SJSA1 (cell line): ENCODE results near the gene LRMDA. TPM values are rescaled to one million over a fixed set of nuclear protein-coding genes. Genes with fewer than 3 reads are reported as not detected.

Source experiments
- DNase-seq, 2 experiments: peaks; one replicate each; pipeline ENCODE4 v3.0.0-alpha.2; 2015 to 2020; ENCODE audit warnings: low spot score in 2 of 2, low read depth in 1 of 2
- H3K27ac ChIP-seq: fragments of 250-450 bp; sonication (Bioruptor Pico); 2 replicates; pipeline ENCODE4 v1.5.1; 2020; ENCODE audit warnings: mild to moderate bottlenecking, moderate library complexity
- H3K27me3 ChIP-seq: fragments of 250-450 bp; sonication (Bioruptor Pico); replicated peaks from 2 replicates; pipeline ENCODE4 v1.5.1; 2020; ENCODE audit warnings: mild to moderate bottlenecking, moderate library complexity
- H3K36me3 ChIP-seq: fragments of 250-450 bp; sonication (Bioruptor Pico); 2 replicates; pipeline ENCODE4 v1.5.1; 2020; ENCODE audit warnings: mild to moderate bottlenecking
- H3K4me1 ChIP-seq: fragments of 250-450 bp; sonication (Bioruptor Pico); replicated peaks from 2 replicates; pipeline ENCODE4 v1.6.1; 2021; ENCODE audit warnings: mild to moderate bottlenecking
- H3K4me3 ChIP-seq: fragments of 250-450 bp; sonication (Bioruptor Pico); 2 replicates; pipeline ENCODE4 v1.5.1; 2020; ENCODE audit warnings: mild to moderate bottlenecking
- H3K9me3 ChIP-seq: fragments of 250-450 bp; sonication (Bioruptor Pico); replicated peaks from 2 replicates; pipeline ENCODE4 v1.5.1; 2020; ENCODE audit warnings: mild to moderate bottlenecking
- total RNA-seq: library from RNA; depleted of rRNA; stranded (reverse); fragments of >200 nt; shearing (Covaris generic); gene quantifications from 2 replicates; pipeline ENCODE4 v1.2.3, GENCODE V29; 2014

Gene LRMDA
- total RNA-seq, 1 experiment from 2014 or later: not detected

DNA sequence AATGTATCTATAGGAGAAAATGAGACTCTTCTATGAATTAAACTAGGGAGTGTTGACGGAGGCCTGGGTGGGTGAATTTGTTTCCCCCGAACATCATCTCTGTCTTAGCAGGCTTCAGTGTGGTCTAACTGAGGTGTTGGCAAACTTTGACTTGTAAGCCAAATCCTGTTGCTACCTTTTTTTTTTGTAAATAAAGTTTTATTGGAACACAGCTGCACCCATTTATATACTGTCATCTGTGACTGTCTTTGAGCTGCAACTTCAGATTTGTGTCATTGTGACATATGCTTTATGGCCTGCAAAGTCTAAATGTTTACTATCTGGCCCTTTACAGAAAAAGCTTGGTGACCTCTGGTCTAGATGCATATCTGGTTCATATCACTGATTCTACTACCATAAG lies 455.9 kb downstream of the LRMDA start:
- no peak for DNase-seq

DNA sequence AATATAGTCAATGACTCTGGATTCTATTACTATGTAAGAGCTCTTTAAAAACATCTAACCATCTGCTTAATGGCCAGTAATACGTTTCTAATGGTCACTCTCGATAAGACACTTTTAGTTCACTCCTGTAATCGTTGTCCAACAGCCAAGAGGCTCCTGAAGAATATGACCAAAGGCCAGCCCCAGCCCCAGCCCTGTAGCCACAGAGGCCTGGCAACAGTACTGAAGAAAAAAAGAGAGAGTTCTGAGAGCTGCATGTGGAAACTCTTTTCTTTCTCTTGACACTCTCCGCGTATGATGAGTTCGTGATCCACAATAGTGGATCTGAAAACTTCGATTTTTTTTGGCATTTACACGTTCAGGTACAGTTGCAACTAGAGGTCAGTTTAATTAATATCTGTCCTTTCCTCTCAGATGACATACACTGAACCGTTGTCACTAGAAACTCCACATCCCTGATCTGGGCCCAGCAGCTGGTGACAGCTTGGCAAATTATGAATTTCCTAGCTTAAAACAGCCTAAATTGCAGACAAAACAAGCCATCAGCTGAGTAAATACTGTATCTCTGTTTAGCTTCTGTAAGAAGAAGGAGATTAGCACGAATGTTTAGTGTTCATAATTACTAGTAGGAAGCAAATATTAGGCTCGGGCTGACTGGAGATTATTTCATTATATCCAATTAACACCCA lies 456.7 kb downstream of the LRMDA start:
- H3K27me3 ChIP-seq: no peaks in the 10 kb centered on the region
- no peak for DNase-seq
- no peaks in the 10 kb centered on the region for H3K9me3 ChIP-seq
- no peaks in the 10 kb centered on the region for H3K36me3 ChIP-seq
- H3K27ac ChIP-seq: no peak overlapping the region
- no peak overlapping the region for H3K4me3 ChIP-seq
- no peaks in the 10 kb centered on the region for H3K4me1 ChIP-seq

More for the DNA sequence above, 455.9 kb downstream of the LRMDA start:
- no peak overlapping the region for H3K4me3 ChIP-seq
- no peaks in the 10 kb centered on the region for H3K4me1 ChIP-seq
- no peaks in the 10 kb centered on the region for H3K9me3 ChIP-seq
- no peaks in the 10 kb centered on the region for H3K27me3 ChIP-seq
- H3K36me3 ChIP-seq: no peaks in the 10 kb centered on the region
- no peak overlapping the region for H3K27ac ChIP-seq

DNA sequence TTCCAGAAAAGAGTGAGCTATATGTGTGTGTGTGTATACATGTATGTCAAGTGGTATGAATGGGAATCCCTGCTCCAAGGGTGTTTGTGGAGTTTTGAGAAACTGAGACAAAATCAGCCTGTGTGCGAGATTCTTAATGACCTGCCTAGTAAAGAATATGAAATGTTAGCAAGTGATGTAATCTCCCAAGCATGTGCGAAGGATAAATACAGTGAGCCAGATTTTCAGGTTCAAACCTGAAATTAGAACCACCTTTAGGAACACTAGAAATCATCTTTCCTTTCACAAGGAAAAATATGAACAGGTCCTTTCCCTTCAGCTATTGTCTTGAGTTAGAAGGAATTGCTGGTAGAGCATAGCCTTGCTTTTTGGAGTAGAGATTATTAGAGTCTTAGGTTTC lies 457.6 kb downstream of the LRMDA start:
- Histone ChIP-seq H3K9me3 (no peaks in the 10 kb centered on the region), H3K4me3 (no peak overlapping the region), H3K27ac (no peak overlapping the region), H3K36me3 (no peaks in the 10 kb centered on the region), H3K27me3 (no peaks in the 10 kb centered on the region), H3K4me1 (no peaks in the 10 kb centered on the region)
- DNase-seq: no peak

DNA sequence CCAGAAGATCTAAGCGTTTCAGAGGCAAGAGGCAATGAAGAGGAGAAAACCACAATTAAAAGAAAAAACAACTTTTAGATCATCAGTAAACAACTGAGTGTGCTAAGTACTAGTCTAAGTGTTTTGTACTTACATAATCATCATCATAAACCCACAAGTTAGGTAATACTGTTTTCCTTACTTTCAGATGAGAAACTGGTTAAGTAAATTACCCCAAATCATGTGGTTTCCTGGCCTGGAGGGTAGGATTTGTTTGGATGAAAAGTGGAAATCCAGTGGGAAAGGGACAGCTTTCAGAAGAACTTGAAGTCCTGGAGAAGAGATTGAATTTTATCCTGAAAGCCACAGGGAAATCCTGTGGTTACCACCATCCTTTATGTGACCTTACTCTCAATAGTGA lies 463.3 kb downstream of the LRMDA start:
- Histone ChIP-seq H3K9me3 (no peaks in the 10 kb centered on the region), H3K4me3 (no peak overlapping the region), H3K4me1 (no peaks in the 10 kb centered on the region), H3K27me3 (no peaks in the 10 kb centered on the region), H3K27ac (no peak overlapping the region), H3K36me3 (no peaks in the 10 kb centered on the region)
- no peak for DNase-seq

DNA sequence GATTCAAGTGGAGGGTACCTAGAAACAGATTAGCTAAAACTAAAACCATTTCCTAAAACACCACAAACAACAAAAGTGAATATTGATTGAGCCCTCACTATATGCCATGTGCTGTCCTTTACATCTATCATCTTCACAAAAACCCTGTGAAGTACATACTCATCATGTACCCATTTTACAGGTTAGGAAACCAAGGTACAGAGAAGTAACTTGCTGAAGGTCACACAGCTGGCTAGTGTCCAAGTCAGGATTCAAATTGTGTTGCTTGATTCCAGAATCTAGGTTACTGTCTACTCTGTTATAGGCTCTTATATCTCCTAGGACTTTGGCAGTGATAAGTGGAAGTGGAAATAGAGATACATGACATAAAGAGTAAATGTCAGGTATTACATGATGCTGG lies 463.8 kb downstream of the LRMDA start:
- H3K27me3 ChIP-seq: no peaks in the 10 kb centered on the region
- no peak overlapping the region for H3K27ac ChIP-seq
- H3K36me3 ChIP-seq: no peaks in the 10 kb centered on the region
- H3K4me1 ChIP-seq: no peaks in the 10 kb centered on the region
- H3K4me3 ChIP-seq: no peak overlapping the region
- no peaks in the 10 kb centered on the region for H3K9me3 ChIP-seq
- no peak for DNase-seq

- no peaks in the 10 kb centered on the region for H3K36me3 ChIP-seq
- H3K4me3 ChIP-seq: no peak overlapping the region
- no peak overlapping the region for H3K27ac ChIP-seq
- no peaks in the 10 kb centered on the region for H3K27me3 ChIP-seq
- H3K9me3 ChIP-seq: no peaks in the 10 kb centered on the region
- H3K4me1 ChIP-seq: no peaks in the 10 kb centered on the region
- DNase-seq: no peak
These were observed 468.5 kb downstream of the LRMDA start for GRCh38 chr10:75899816-75900390.

- no peak overlapping the region for H3K27ac ChIP-seq
- no peak for DNase-seq
- H3K4me1 ChIP-seq: no peaks in the 10 kb centered on the region
- H3K9me3 ChIP-seq: no peaks in the 10 kb centered on the region
- H3K36me3 ChIP-seq: no peaks in the 10 kb centered on the region
- H3K4me3 ChIP-seq: no peak overlapping the region
- H3K27me3 ChIP-seq: no peaks in the 10 kb centered on the region
These were observed 471.4 kb downstream of the LRMDA start for GRCh38 chr10:75902816-75903215.

DNA sequence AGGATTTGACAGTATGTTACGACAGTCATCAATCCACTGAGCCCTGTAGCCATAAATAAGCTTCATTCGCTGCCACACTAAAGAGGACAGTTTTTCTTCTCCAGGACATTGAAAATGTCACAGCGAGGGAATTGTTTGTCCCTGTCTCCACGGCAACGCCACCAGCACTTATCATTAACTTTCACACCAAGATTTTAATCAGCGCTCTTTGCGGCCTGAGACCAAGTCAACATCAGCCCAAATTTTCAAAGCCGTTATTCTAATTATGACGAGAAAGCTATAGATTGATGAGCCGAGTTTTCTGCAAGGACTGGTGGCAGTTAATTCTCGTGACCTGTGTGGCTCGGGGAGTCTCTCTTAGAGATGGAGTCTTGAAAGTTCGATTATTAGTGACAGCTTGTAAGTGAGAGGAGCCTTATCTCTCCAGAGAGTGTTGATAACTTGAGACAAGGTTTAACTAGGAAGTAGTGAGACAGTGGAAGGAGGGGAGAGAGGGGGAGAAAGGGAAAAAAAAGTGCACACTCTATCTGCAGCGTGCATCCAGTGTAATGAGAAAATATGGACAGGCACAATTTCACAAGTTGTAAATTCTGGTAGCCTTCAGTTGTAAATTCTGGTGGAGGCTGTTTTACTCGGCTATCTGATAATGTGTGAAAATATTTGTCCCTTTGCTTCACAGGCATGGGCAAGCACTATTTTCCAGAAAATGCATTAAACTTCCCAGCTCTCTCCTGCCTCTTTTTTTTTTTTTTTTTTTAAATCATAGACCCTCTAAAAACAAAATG lies 473.3 kb downstream of the LRMDA start:
- Histone ChIP-seq H3K4me3 (no peak overlapping the region), H3K27ac (no peak overlapping the region), H3K9me3 (no peaks in the 10 kb centered on the region), H3K4me1 (no peaks in the 10 kb centered on the region), H3K36me3 (no peaks in the 10 kb centered on the region), H3K27me3 (no peaks in the 10 kb centered on the region)
- no peak for DNase-seq

DNA sequence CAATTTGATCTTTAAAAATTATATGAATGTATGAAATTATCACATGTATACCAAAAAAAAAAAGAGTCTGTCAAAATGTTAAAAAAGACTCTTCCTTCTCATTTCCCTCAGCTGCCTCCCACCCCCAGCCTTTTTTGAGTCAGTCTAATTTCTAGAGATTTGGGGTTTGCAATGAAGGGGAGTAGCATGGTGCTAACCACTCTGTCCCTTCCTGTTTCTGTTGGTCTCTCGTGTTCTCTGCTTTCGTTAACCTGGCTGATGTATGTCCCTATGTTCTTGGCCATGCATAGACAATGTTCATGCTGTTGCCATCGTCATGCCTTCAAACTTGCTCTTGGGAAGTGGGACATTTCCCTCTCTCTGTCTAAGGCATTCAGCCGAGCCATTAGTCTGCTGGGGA lies 474.1 kb downstream of the LRMDA start:
- Histone ChIP-seq H3K4me3 (no peak overlapping the region), H3K27ac (no peak overlapping the region), H3K4me1 (no peaks in the 10 kb centered on the region), H3K9me3 (no peaks in the 10 kb centered on the region), H3K27me3 (no peaks in the 10 kb centered on the region), H3K36me3 (no peaks in the 10 kb centered on the region)
- no peak for DNase-seq

- Histone ChIP-seq H3K27ac (no peak overlapping the region), H3K4me3 (no peak overlapping the region), H3K9me3 (no peaks in the 10 kb centered on the region), H3K36me3 (no peaks in the 10 kb centered on the region), H3K4me1 (no peaks in the 10 kb centered on the region), H3K27me3 (no peaks in the 10 kb centered on the region)
- no peak for DNase-seq
These were observed 478.6 kb downstream of the LRMDA start for GRCh38 chr10:75910032-75910431.

DNA sequence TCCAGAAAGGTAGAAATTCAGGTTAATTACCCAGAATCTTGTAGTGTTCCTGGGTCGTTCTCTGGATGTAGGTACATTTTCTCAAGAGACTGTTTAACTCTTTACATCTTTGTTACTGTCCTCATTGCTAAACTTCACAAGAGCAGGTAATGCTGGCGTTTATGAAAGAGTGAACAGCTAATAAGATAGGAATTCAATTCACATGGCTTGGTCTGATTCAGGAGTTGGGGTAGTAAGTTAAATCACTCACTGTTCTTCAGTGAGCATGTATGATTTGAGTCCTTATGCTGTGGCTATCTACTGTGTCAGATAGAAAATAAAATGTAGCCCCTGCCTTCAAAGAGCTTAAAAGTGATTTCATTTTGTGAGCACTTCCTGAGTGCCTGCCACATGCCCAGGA lies 480.0 kb downstream of the LRMDA start:
- no peaks in the 10 kb centered on the region for H3K36me3 ChIP-seq
- no peaks in the 10 kb centered on the region for H3K9me3 ChIP-seq
- H3K4me1 ChIP-seq: no peaks in the 10 kb centered on the region
- no peaks in the 10 kb centered on the region for H3K27me3 ChIP-seq
- DNase-seq: no peak
- no peak overlapping the region for H3K4me3 ChIP-seq
- H3K27ac ChIP-seq: no peak overlapping the region

DNA sequence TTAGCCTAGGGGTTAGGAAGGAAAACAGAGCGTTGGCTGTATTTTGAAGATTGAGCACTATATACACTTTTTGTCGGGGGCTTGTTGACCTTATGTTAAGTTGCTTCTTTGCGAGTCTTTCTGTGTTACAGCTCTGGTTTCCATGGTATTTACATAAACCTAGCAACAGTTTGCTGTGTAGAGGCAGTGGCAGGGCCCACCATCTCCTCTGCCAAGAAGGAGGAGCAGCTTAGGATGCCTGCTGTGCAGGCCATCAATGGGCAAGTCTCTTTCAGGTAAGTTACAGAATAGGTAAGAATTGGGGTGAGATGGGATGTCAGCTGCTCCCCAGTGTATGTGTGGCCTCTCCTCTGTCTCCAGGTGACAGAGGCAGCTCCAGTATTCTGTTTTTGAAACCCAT lies 485.5 kb downstream of the LRMDA start:
- Histone ChIP-seq H3K9me3 (no peaks in the 10 kb centered on the region), H3K4me1 (no peaks in the 10 kb centered on the region)
- DNase-seq: no peak

GRCh38 chr10:75919913-75920312 lies 488.5 kb downstream of the LRMDA start:
- Histone ChIP-seq H3K9me3 (no peaks in the 10 kb centered on the region), H3K27me3 (no peaks in the 10 kb centered on the region), H3K36me3 (no peaks in the 10 kb centered on the region), H3K27ac (no peak overlapping the region), H3K4me1 (no peaks in the 10 kb centered on the region), H3K4me3 (no peak overlapping the region)
- DNase-seq: no peak

More for the DNA sequence above, 485.5 kb downstream of the LRMDA start:
- H3K27ac ChIP-seq: no peak overlapping the region
- H3K4me3 ChIP-seq: no peak overlapping the region
- H3K27me3 ChIP-seq: no peaks in the 10 kb centered on the region
- H3K36me3 ChIP-seq: no peaks in the 10 kb centered on the region

DNA sequence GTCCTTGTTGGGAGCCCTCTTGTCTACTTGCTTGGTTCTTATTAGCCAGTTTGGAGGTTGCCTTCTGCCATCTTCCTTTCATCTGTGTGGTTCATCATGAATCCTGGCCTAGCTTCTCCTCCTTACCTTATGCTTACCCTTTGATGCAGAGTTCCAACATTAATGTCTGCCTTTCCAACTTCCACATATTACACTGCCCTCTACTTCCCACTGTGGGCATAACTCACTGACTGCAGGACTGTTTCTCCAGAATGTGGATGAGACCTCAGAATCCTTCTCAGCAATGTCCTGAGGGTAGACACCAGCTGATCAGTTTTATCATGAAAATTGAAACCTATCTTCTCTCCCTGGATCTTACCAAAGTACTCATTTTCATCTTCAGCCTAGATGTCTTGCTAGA lies 491.0 kb downstream of the LRMDA start:
- no peak for DNase-seq
- Histone ChIP-seq H3K36me3 (no peaks in the 10 kb centered on the region), H3K27ac (no peak overlapping the region), H3K9me3 (no peaks in the 10 kb centered on the region), H3K4me1 (no peaks in the 10 kb centered on the region), H3K4me3 (no peak overlapping the region), H3K27me3 (no peaks in the 10 kb centered on the region)
